Measurements from ENCODE around the gene ILDR1. TPM values are rescaled to one million over a fixed set of nuclear protein-coding genes. Genes with fewer than 3 reads are reported as not detected.

ILDR1 gene
- total and polyA plus RNA-seq, 4 donors: 3.3 to 8.9 (median 4.2) TPM

DNA sequence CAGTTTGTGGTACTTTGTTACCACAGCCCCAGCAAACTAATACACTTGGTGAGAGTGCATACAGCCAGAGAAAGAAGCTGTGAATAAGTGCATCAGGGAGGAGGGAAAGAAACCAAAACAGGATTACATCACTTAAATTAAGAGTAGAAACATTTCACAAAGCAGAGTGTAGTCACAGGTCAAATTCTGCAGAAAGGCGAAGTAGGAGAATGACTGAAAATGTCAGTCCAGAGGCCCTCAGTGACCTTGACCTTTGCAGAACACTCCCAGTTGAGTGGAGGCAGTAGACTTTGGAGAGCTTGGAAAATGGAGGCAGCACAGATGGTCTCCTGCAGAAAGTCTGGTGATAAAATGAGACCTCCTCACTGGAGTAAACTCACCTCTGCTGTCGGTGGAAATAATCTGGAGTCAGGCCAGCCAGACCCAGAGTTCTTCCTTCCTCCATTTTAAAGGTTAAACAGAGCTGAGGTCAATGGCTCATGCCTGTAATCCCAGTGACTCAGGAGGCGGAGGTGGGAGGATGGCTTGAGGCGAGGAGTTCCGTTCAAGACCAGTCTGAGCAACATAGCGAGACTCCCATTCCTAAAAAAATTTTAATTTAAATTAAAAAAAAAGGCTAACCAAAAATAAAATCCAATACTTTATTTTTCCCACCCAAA, 38.1 kb upstream of the ILDR1 start:
- H3K36me3 ChIP-seq (ENCODE audit: control insufficient read depth in 4 of 4, insufficient read depth in 4 of 4, low read length in 4 of 4): no peaks in the 10 kb centered on the region
- no peaks in the 10 kb centered on the region for H3K27me3 ChIP-seq (ENCODE audit: control insufficient read depth in 3 of 3, insufficient read depth in 3 of 3, low read length in 2 of 3)
- TF ChIP-seq, protein P1, sequence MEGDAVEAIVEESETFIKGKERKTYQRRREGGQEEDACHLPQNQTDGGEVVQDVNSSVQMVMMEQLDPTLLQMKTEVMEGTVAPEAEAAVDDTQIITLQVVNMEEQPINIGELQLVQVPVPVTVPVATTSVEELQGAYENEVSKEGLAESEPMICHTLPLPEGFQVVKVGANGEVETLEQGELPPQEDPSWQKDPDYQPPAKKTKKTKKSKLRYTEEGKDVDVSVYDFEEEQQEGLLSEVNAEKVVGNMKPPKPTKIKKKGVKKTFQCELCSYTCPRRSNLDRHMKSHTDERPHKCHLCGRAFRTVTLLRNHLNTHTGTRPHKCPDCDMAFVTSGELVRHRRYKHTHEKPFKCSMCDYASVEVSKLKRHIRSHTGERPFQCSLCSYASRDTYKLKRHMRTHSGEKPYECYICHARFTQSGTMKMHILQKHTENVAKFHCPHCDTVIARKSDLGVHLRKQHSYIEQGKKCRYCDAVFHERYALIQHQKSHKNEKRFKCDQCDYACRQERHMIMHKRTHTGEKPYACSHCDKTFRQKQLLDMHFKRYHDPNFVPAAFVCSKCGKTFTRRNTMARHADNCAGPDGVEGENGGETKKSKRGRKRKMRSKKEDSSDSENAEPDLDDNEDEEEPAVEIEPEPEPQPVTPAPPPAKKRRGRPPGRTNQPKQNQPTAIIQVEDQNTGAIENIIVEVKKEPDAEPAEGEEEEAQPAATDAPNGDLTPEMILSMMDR (IDR thresholded peaks at IDR 0.05; ENCODE audit: control extremely low read depth, extremely low read depth): no peak
- H3K4me1 ChIP-seq (ENCODE audit: control insufficient read depth in 5 of 5, insufficient read depth in 5 of 5, low read length in 5 of 5): no peaks in the 10 kb centered on the region
- 74 to 76% methylated on average over 6 of the region's 6 CpGs for WGBS, 2 donors
- no peak overlapping the region for H3K4me3 ChIP-seq
- ATAC-seq (ENCODE audit: insufficient read depth, low FRiP score) (no peak), DNase-seq (no peak)
- H3K9ac ChIP-seq (ENCODE audit: insufficient read depth in 1 of 2, low read length in 2 of 2): no peak overlapping the region
- H3K27ac ChIP-seq (ENCODE audit: low read depth in 1 of 2, low read length in 1 of 2): no peak overlapping the region
- no peaks in the 10 kb centered on the region for H3K9me3 ChIP-seq (ENCODE audit: control insufficient read depth in 4 of 4, insufficient read depth in 3 of 4, low read length in 3 of 4)

DNA sequence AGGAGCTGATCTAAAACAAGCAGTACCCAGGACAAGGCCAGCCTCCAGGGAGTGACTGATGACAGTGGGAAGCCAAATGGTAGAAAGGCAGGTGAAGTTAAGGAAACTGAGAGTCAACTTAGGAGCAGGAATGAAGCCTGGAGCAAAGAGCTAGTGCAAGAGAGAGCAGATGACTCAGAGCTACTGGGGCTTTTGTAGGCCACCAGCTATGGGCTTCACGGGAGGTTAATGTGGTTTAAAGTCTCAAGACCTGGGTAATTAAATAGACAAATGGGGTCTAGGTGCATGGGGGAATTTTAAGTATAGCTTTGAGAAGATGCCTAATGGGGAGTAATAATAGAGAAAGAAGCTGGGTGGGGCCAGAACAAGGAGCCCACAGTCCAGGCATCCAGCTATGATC, 36.2 kb upstream of the ILDR1 start:
- no peak for DNase-seq
- ATAC-seq (ENCODE audit: insufficient read depth, low FRiP score): no peak
- no peaks in the 10 kb centered on the region for H3K27me3 ChIP-seq (ENCODE audit: control insufficient read depth in 3 of 3, insufficient read depth in 3 of 3, low read length in 2 of 3)
- H3K4me1 ChIP-seq (ENCODE audit: control insufficient read depth in 5 of 5, insufficient read depth in 5 of 5, low read length in 5 of 5): no peaks in the 10 kb centered on the region
- H3K36me3 ChIP-seq (ENCODE audit: control insufficient read depth in 4 of 4, insufficient read depth in 4 of 4, low read length in 4 of 4): no peaks in the 10 kb centered on the region
- WGBS, 2 donors: 70 to 87% methylated on average over 1 of the region's 1 CpG
- no peak overlapping the region for H3K27ac ChIP-seq (ENCODE audit: low read depth in 1 of 2, low read length in 1 of 2)
- H3K9ac ChIP-seq (ENCODE audit: insufficient read depth in 1 of 2, low read length in 2 of 2): no peak overlapping the region
- no peak overlapping the region for H3K4me3 ChIP-seq
- H3K9me3 ChIP-seq (ENCODE audit: control insufficient read depth in 4 of 4, insufficient read depth in 3 of 4, low read length in 3 of 4): no peaks in the 10 kb centered on the region
- TF ChIP-seq, protein P1 (IDR thresholded peaks at IDR 0.05; ENCODE audit: control extremely low read depth, extremely low read depth): no peak

DNA sequence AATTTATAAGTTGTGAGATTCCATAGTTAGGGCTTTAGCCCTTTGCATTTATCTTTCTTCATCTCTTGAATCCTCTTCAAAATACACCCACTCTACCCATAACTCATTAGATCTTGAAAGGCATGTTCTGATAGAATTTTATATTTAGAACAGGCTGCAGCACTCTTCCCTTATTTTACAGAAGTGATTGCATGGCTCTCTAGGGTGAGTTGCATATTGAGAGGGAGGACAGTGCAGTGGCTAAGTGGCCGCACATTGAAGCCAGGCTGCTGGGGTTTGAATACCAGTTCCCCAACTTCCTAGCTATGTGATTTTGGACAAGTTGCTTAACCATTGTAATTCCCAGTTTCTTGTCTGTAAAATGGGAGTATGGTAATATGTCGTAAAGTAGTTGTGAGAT, 35.6 kb upstream of the ILDR1 start:
- TF ChIP-seq, protein P1 (IDR thresholded peaks at IDR 0.05; ENCODE audit: control extremely low read depth, extremely low read depth): no peak
- H3K9ac ChIP-seq (ENCODE audit: insufficient read depth in 1 of 2, low read length in 2 of 2): no peak overlapping the region
- H3K36me3 ChIP-seq (ENCODE audit: control insufficient read depth in 4 of 4, insufficient read depth in 4 of 4, low read length in 4 of 4): no peaks in the 10 kb centered on the region
- 84 to 94% methylated on average over 2 of the region's 2 CpGs for WGBS, 2 donors
- DNase-seq: no peak
- H3K4me3 ChIP-seq: no peak overlapping the region
- H3K9me3 ChIP-seq (ENCODE audit: control insufficient read depth in 4 of 4, insufficient read depth in 3 of 4, low read length in 3 of 4): no peaks in the 10 kb centered on the region
- no peak for ATAC-seq (ENCODE audit: insufficient read depth, low FRiP score)
- H3K27ac ChIP-seq (ENCODE audit: low read depth in 1 of 2, low read length in 1 of 2): no peak overlapping the region
- H3K27me3 ChIP-seq (ENCODE audit: control insufficient read depth in 3 of 3, insufficient read depth in 3 of 3, low read length in 2 of 3): no peaks in the 10 kb centered on the region
- H3K4me1 ChIP-seq (ENCODE audit: control insufficient read depth in 5 of 5, insufficient read depth in 5 of 5, low read length in 5 of 5): no peaks in the 10 kb centered on the region

DNA sequence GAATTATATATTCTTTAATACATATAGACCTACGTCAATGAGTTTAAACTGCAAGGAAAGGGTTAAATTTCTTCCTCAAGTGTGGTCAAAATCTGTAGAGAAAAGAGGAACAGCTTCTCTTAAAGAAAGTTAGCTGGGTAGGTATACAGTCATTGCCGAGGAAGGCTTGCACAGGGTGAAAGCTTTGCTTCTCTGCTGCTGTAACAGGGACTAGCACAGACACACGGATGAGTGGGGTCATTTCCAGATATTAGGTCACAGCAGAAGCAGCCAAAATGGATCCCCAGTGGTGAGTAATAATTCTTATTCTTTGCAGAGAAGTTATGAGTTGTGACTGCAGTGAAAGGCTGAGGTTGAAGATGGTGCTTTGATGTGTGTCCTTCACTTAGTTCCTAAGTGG, 33.2 kb upstream of the ILDR1 start, which contains the start of gene CD86:
Gene CD86, plus strand, starts transcription at position 148 of the 400 bp plus-strand sequence. Its CDS starts 128 bp downstream, at position 276.
- TF ChIP-seq, protein P1 (IDR thresholded peaks at IDR 0.05; ENCODE audit: control extremely low read depth, extremely low read depth): no peak
- DNase-seq (peak in 1 of 3 donors; percentile 9), ATAC-seq (ENCODE audit: insufficient read depth, low FRiP score) (no peak)
- H3K27me3 ChIP-seq (ENCODE audit: control insufficient read depth in 3 of 3, insufficient read depth in 3 of 3, low read length in 2 of 3): no peaks in the 10 kb centered on the region
- no peaks in the 10 kb centered on the region for H3K36me3 ChIP-seq (ENCODE audit: control insufficient read depth in 4 of 4, insufficient read depth in 4 of 4, low read length in 4 of 4)
- no peaks in the 10 kb centered on the region for H3K4me1 ChIP-seq (ENCODE audit: control insufficient read depth in 5 of 5, insufficient read depth in 5 of 5, low read length in 5 of 5)
- H3K4me3 ChIP-seq: no peak within 1 kb of the TSS
- no peak within 1 kb of the TSS for H3K9ac ChIP-seq (ENCODE audit: insufficient read depth in 1 of 2, low read length in 2 of 2)
- H3K27ac ChIP-seq (ENCODE audit: low read depth in 1 of 2, low read length in 1 of 2): peak within 1 kb of the TSS in 1 of 2 donors; percentile 39
- WGBS, 2 donors: 23 to 31% methylated on average over 3 of the region's 3 CpGs
- no peaks in the 10 kb centered on the region for H3K9me3 ChIP-seq (ENCODE audit: control insufficient read depth in 4 of 4, insufficient read depth in 3 of 4, low read length in 3 of 4)

Measured in lung (tissue), 12 donors.